GM18951 (cell line): ENCODE measurements around the gene GCLC.
"Not testable (repeated sequence)": the region's sequence is repeated elsewhere in the genome, so short reads cannot be mapped to it uniquely, and the experiment has no call there.

Experiments used
- POLR2A ChIP-seq: IDR thresholded peaks from 4 replicates; pipeline ENCODE4 v1.6.1; 2011; ENCODE audit warnings: mild to moderate bottlenecking; ENCODE audit not compliant: insufficient read length, insufficient read depth; ENCODE audit errors: extremely low read depth
- in situ Hi-C: fragments of 300-500 bp; cut with MboI; formaldehyde crosslinking; loops from one replicate; pipeline ENCODE4 v1.12.0; 2022; ENCODE audit warnings: low sequenced_read_pairs, mixed read lengths, inconsistent platforms; ENCODE audit not compliant: unreplicated experiment

GCLC gene

GRCh38 chr6:53578371-53578770 is 33.5 kb upstream of the GCLC start:
- in situ Hi-C loops, result no loop called here
- no peak for TF ChIP-seq POLR2A

- in situ Hi-C loops, result no loop called here
- no peak for TF ChIP-seq POLR2A
Measured at GRCh38 chr6:53573299-53573698, 28.4 kb upstream of the GCLC start.

- in situ Hi-C loops, result not testable (repeated sequence)
Measured at GRCh38 chr6:53572379-53572778, 27.5 kb upstream of the GCLC start.

GRCh38 chr6:53568776-53569616 is 24.1 kb upstream of the GCLC start:
- in situ Hi-C loops, result no loop called here
- no peak for TF ChIP-seq POLR2A

GRCh38 chr6:53567701-53568100 is 22.8 kb upstream of the GCLC start:
- no peak for TF ChIP-seq POLR2A
- in situ Hi-C loops, result no loop called here

- in situ Hi-C loops, result no loop called here
- TF ChIP-seq POLR2A, result no peak
Measured at GRCh38 chr6:53566755-53567154, 21.9 kb upstream of the GCLC start.

GRCh38 chr6:53565886-53566285 is 21.0 kb upstream of the GCLC start:
- no peak for TF ChIP-seq POLR2A
- in situ Hi-C loops, result no loop called here

- in situ Hi-C loops, result no loop called here
- TF ChIP-seq POLR2A, result no peak
Measured at GRCh38 chr6:53564401-53565065, 19.6 kb upstream of the GCLC start.

GRCh38 chr6:53556986-53557715 is 12.2 kb upstream of the GCLC start:
- TF ChIP-seq POLR2A, result no peak
- in situ Hi-C loops, result no loop called here

- in situ Hi-C loops, result not testable (repeated sequence)
Measured at GRCh38 chr6:53553600-53553999, 8.7 kb upstream of the GCLC start.

GRCh38 chr6:53551681-53552080 is 6.8 kb upstream of the GCLC start:
- in situ Hi-C loops, result not testable (repeated sequence)

- in situ Hi-C loops, result no loop called here
- TF ChIP-seq POLR2A, result peak; percentile 76
Measured at GRCh38 chr6:53547811-53548496, 3.1 kb upstream of the GCLC start.

GRCh38 chr6:53547166-53547810 is 2.4 kb upstream of the GCLC start:
- in situ Hi-C loops, result no loop called here
- TF ChIP-seq POLR2A, result no peak
